Erythroblast (primary cell): Measurements from ENCODE around the gene MAPK8.

Source experiments
- GATA1 ChIP-seq: IDR thresholded peaks from 2 replicates; pipeline ENCODE4 v1.6.1; 2011; ENCODE audit warnings: low read depth, mild to moderate bottlenecking, control low read depth, low read length, moderate library complexity
- POLR2A ChIP-seq: IDR thresholded peaks from 2 replicates; pipeline ENCODE4 v1.6.1; 2011; ENCODE audit warnings: mild to moderate bottlenecking, low read length

DNA sequence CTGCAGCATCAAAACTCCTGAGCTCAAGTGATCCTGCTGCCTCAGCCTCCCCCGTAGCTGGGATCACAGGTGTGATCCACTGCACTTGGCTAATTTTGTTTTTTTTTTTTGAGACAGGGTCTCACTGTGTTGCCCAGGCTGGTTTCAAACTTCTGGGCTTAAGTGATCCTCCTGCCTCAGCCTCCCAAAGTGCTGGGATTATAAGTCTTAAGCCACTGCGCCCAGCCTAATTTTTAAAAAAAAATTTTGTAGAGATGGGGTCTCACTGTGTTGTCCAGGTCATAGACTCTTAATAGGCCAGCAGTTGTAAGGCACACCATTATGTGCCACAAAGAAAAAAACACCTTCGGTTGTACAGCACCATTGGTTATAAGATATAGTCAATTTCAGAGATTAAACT lies 122.4 kb downstream of the MAPK8 start:
- no peak for TF ChIP-seq POLR2A
- no peak for TF ChIP-seq GATA1
